ENCODE results near the gene FBXL7.

The FBXL7 gene

DNA sequence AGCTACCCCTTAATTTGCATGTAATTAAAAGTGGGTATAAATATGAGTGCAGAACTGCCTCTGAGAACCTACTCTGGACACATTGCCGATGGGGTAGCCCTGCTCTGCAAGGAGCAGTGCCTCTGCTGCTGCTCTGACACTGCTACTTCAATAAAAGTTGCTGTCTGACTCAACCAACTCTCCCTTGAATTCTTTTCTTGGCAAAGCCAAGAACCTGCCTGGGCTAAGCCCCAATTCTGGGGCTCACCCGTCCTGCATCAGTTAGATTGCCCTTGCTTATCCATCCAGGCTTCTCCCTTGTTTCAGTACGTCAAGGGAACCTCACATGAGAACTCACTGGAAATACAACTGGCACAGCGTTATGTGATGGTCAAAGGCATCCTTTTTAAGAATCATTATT lies 44.1 kb downstream of the FBXL7 start:
- TF ChIP-seq, protein P1, sequence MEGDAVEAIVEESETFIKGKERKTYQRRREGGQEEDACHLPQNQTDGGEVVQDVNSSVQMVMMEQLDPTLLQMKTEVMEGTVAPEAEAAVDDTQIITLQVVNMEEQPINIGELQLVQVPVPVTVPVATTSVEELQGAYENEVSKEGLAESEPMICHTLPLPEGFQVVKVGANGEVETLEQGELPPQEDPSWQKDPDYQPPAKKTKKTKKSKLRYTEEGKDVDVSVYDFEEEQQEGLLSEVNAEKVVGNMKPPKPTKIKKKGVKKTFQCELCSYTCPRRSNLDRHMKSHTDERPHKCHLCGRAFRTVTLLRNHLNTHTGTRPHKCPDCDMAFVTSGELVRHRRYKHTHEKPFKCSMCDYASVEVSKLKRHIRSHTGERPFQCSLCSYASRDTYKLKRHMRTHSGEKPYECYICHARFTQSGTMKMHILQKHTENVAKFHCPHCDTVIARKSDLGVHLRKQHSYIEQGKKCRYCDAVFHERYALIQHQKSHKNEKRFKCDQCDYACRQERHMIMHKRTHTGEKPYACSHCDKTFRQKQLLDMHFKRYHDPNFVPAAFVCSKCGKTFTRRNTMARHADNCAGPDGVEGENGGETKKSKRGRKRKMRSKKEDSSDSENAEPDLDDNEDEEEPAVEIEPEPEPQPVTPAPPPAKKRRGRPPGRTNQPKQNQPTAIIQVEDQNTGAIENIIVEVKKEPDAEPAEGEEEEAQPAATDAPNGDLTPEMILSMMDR (IDR thresholded peaks at IDR 0.05) = no peak

DNA sequence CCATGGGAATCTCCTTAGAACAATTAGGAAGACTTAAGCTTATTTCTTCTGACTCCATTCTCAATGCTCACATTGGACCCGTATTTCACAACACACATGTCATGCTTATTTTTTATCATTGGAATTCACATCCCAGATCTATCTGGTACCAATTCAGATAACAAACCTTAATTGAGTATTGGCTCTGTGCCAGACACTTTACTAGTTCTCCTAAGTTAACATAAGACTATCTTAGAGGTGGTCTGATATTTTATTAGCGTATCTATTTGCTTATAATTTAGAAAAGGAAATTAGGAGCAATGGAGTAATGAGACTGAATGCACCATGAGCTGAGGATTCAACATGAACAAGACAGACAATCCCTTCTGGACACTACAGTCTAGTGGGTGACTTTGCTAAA lies 45.1 kb downstream of the FBXL7 start:
- TF ChIP-seq, protein P1 (IDR thresholded peaks at IDR 0.05) = no peak

DNA sequence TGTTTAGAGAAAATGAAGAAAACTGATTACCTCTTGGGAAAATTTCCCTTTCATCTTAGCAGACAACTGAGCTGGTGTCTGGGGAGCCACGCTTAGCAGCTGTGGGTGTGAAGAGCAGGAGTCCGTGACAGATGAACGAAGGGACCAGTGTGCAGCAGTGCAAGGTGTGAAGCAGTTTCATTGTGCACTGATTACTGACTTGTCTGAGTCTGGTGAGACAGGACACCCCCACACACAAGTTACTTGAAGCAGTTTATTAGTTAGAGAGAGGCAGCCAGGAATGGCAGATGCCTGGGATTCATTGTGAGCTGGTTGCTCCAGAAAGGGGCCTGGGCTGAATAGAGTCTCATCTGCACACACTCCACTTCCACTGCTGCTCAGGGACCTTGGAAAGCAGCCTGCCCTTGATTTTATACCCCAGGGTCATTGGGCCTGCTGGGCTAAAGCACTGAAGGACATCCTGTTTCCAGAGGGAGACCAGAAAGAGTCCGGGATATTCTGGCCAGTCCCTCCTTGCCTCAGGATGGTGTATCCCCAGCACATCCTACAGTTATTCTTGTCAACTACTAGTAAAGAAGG lies 47.4 kb downstream of the FBXL7 start:
- TF ChIP-seq, protein P1 (IDR thresholded peaks at IDR 0.05) = no peak

DNA sequence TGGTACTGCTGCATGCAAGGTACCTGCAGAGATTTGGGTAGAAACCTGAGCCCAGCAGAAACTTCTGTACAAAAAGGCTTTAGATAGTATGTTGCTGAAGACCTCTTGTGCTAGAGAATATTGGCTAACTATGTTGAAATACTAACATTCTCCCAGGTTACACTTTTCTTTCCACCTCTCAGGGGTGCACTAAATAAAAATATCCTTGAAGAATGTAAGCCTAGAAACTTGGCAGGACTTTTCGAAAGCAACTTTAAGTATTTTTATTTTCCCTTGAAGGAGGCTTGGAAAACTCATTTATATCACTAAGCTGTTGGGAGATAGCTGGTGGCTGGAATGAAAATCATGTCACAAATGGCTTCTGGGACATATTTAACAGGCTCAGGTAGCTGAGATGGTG lies 50.0 kb downstream of the FBXL7 start:
- TF ChIP-seq, protein P1 (IDR thresholded peaks at IDR 0.05) = no peak

DNA sequence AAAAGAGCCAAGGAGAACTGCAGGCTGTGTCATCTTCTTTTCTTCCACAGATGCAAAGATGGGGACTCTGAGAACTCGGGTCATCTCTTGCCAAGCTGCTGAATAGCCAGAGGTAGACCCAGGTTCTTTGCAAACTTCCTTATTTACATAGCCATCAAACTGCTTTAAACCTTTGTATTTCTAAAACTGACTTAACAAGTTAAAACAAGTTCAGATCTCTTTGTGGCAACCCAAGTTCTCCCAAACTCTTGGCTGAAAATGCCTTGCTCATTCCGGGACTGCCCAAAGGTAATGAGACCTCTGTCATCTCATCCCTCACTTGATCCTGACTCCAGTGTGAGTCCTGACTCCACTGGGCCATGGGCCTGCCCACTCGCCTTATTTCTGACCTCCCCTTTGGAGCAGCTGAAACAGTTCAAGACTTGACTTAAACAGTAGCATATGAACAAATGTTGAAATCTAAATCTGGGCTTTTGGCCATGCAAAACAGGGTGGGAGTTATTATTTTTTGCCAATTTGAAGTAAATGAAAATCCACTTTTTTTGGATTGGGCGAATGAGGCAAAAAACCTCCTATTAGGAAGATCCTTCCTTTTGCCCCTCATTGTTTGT lies 50.6 kb downstream of the FBXL7 start:
- TF ChIP-seq, protein P1 (IDR thresholded peaks at IDR 0.05) = no peak

DNA sequence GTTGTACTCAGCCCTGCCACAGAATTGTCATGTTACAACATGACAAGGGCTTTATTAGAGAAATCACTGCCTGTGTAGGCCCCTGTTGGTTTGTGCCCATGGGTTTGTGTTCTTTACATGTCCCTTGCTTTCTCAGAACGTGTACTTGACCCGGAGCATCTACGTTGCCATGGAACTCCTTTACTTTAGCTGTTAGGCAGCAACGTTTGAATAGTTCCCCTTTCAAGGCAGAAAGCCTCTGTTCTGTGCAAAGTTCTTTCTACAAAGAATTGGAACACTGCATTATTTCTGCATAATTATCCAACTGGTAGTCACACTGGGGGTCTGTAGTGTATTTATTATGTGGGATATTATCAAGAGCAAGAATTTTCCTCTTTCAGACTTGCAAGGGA lies 51.1 kb downstream of the FBXL7 start:
- TF ChIP-seq, protein P1 (IDR thresholded peaks at IDR 0.05) = no peak

DNA sequence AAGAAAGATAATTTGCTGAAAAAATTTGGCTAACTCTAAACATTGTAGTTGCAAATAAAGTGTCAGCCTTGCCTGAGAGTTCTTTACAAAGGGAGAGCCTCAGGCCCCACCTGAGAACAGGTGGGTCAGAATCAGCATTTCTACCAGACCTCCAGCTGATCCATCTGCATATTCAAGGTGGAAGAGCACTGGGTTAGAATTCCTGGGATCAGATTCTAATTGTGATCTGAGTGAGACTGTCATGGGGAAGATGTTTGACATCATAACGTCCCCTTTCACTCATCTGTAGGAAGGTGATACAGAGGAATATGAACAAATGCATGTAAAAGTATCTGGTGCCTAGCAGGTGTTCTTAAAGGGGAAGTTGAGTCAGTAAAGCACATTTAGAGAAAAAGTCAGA lies 54.6 kb downstream of the FBXL7 start:
- TF ChIP-seq, protein P1 (IDR thresholded peaks at IDR 0.05) = no peak

DNA sequence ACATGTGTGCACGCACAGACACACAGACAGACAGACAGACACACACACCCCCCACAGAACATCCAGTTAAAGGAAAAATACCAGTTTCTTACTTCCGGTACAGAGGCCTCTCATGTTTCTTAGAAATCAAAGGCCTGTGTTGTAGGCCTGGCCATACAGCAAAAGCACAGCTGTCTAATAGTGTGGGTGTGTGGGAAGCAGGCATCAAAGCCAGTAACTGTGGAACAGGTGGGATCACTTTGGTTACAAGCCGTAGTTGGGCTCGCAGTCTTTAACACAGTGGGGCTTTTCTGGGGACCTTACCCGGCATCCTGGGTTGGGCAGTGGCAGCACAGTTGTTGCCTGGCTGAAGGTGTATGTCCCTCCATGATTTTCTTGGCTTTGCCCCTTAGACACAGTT lies 55.2 kb downstream of the FBXL7 start:
- TF ChIP-seq, protein P1 (IDR thresholded peaks at IDR 0.05) = no peak
